GM19452 (cell line): Measurements from ENCODE around the gene CD4.

Experiments used
- ATAC-seq: cut with Tn5 transposase; IDR thresholded peaks from one replicate; pipeline ENCODE4 v1.9.1; 2021; ENCODE audit not compliant: unreplicated experiment

CD4 gene

GRCh38 chr12:6810758-6811157 lies 21.4 kb downstream of the CD4 start:
- no peak for ATAC-seq

DNA sequence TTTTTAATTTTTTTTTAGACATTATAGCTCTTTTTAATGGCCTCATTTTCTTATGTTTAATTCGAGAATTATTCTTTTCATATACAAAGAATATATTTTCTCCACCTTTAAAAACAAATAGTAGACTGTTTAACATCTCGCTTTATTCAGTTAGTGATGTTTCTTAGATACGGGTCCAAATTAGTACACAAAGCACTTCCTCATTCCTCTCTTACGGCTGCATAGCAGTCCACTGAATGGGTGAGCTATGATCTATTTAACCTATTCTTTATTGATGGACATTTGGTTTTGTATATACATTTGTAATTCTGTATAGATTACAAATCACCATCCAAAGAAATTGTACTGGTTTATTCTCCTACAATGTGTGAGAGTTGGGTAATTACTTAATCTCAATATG lies 24.0 kb downstream of the CD4 start:
- no peak for ATAC-seq

DNA sequence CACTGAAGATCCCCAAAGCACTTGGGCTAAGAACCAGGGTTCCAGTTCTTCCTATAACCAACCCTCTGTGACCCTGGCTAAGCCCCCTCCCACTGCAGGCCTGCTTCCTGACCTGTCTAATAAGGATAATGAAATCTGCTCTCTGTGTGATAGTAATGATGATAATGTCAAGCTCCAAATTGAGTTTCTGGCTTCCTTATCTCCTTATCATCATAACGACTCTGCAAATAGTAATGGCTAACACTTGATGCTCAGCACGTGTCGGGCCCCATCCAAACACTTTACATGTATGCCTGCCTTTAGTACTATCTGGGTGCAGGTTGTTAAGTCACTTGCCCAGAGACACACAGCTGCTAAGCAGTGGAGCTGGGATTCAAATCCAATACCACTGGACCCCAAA lies 27.3 kb downstream of the CD4 start:
- no peak for ATAC-seq

- no peak for ATAC-seq
Measured at GRCh38 chr12:6817098-6817497, 27.8 kb downstream of the CD4 start.

GRCh38 chr12:6817662-6818157 lies 28.4 kb downstream of the CD4 start:
- ATAC-seq, result no peak

GRCh38 chr12:6818222-6818621 lies 28.9 kb downstream of the CD4 start:
- no peak for ATAC-seq

- ATAC-seq, result no peak
Measured at GRCh38 chr12:6818645-6819044, 29.3 kb downstream of the CD4 start.

GRCh38 chr12:6819106-6820030 lies 30.0 kb downstream of the CD4 start:
- no peak for ATAC-seq

- no peak for ATAC-seq
Measured at GRCh38 chr12:6820166-6820565, 30.8 kb downstream of the CD4 start.

DNA sequence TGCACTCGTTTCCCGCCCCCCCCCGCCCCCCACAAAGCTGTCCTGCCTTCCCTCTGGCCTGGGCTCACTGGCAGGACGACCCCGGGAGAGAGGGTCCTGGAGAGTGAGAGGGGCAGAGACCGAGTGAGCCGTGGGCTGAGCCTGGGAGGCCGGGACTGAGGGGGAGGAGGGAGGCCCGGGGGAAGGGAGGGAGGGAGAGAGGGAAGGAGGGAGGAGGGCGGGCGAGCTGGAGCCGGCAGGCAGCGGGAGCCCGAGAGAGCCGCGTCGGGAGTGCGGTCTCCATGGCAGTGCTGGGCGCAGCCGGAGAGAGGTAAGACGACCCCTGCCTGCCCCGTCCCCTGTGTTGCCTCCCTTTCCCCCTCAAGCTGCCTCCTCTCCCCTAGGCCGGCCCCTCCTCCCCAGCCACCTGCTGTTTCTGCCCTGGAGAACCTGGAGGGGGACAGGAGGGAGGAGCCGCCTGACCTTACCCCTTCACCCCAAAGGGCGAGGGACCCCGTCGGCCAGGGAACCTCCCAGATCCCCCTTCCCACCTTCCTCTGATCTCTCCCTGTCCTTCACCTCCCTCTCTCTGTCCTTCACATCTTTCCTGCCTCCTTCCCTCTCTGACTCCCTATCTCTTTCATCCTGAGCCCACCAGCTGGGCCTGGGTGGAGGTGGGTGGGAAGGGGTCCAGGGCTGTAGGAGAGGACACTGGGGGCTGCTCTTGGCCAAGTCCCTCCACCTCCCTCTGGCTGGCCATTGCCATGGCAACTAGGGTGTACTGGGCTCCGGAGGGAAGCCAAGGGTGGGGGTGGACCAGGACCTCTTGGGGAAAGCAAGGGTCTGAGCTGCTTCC lies 32.5 kb downstream of the CD4 start, which contains the start of gene GPR162:
GPR162 (plus strand) TSS at position 231 of the 835 bp plus-strand sequence. CDS start 2,078 bp downstream, outside the sequence.
- ATAC-seq, result no peak

GRCh38 chr12:6822426-6823135 lies 33.3 kb downstream of the CD4 start:
- ATAC-seq, result no peak

GRCh38 chr12:6823182-6824084 lies 34.1 kb downstream of the CD4 start:
- no peak for ATAC-seq

GRCh38 chr12:6824085-6824775 lies 34.9 kb downstream of the CD4 start:
- ATAC-seq, result no peak

DNA sequence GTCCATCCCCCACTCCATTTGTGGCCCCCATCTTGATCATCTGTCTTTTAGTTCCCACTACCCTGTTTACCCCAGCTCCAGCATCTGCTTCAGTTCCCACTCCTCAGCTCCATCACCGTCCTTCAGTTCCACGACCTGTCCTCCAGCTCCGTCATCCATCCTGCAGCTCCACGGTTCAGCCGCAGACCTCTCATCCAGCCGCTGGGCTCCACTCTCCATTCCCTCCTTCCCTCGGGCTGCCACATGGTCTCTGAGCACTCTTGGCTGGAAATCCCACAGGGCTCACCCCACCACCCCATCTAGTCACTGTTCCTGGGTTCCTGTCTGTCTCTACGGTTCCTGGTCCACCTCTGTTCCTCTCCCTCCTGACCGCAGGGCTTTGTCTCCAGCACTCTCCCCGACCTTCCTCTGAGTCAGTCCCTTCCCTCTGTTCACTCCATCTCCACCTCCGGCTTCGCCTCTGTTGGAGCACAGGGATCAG lies 35.6 kb downstream of the CD4 start:
- ATAC-seq, result no peak

DNA sequence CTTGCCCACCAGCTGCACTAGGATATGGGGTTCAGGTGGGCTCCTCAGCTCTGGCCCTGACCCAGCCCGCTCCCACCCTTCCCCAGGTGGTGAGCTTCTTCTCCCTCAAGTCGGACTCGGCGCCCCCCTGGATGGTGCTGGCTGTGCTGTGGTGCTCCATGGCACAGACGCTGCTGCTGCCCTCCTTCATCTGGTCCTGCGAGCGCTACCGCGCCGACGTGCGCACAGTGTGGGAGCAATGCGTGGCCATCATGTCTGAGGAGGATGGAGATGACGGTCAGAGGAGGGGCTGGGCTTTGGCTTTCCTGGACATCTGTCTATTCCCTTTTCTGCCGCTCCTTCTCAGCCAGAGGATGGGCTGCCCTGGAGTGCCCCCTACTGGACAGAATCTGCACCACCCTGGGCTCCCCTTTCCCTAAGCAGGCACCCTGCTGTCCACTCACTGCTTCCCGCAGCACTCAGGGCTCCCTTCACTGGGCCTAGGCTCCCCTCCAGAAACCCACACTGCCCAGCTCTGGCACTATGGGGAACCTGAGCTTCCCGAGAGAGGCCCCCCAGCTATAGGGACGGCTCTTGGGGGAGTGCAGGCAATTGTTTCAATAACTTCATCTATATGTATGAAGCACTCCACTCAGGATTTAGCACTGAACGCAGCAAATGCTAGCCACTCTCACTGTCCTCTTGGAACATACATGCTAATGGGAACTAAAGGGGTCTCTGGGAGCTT lies 36.2 kb downstream of the CD4 start:
- no peak for ATAC-seq

GRCh38 chr12:6826125-6826733 lies 36.9 kb downstream of the CD4 start:
- ATAC-seq, result no peak

GRCh38 chr12:6826734-6827436 lies 37.6 kb downstream of the CD4 start:
- no peak for ATAC-seq
